ENCODE data around the gene OSTN.
"Not testable (repeated sequence)": the region's sequence is repeated elsewhere in the genome, so short reads cannot be mapped to it uniquely, and the experiment has no call there.

OSTN gene

GRCh38 chr3:191268737-191269136 lies 69.7 kb downstream of the OSTN start:
- Mint-ChIP-seq H3K9me3 (no peaks in the 10 kb centered on the region), H3K27ac (peak overlapping the region; percentile 31), H3K36me3 (ENCODE audit: low read depth) (no peaks in the 10 kb centered on the region), H3K27me3 (peaks cover 2% of the 10 kb centered on the region), H3K4me3 (no peak overlapping the region), H3K4me1 (peaks cover 3% of the 10 kb centered on the region)
- DNase-seq (no peak), ATAC-seq (no peak)

DNA sequence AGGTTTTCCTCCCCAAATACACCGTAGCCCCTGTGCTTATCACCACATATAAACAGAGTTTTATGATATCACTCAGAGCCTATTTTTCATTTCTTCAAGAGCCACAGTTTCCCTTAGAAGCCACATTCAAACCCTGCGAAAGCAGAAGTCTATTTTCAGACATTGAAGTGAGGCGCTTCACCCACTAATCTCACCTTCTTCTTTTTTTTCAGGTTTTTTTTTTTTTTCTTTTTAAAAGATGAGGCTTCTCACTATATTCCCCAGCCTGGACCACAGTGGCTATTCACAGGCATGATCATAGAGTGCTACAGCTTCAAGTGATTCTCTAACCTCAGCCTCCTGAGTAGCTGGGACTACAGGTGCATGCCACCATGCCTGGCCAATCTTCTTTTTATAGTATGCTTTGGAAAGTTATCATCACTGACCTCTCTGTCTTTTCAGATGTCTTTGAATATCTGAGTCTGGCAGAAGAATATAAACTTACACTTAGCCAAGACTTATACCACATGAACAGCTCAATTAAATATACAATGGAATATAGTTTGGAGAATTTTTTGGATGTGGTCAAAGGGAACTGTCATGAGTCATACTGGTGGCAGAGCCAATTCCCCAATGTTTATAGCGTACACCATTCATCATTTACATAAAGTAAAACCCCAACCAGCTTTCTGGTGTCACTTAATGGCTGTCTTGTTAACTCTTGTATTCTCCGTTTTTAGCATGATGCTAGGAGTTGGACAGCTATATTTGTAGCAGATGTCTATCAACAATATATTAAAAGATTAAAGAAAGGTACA lies 70.4 kb downstream of the OSTN start:
- Mint-ChIP-seq H3K4me3 (no peak overlapping the region), H3K4me1 (peaks cover 3% of the 10 kb centered on the region), H3K27ac (peak overlapping the region; percentile 31), H3K9me3 (no peaks in the 10 kb centered on the region), H3K36me3 (ENCODE audit: low read depth) (no peaks in the 10 kb centered on the region), H3K27me3 (peaks cover 2% of the 10 kb centered on the region)
- no peak for DNase-seq
- peak; percentile 15 for ATAC-seq

DNA sequence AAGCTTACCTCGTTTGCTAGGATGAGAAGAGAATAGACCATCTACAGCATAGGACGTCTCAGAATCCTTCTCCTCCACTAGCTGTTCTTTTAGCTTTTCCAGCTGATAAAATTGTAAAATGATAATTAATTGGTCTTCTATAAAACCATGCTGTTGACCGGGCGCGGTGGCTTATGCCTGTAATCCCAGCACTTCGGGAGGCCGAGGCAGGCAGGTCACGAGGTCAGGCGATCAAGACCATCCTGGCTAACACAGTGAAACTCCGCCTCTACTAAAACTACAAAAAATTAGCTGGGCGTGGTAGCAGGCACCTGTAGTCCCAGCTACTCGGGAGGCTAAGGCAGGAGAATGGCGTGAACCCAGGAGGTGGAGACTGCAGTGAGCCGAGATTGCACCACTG lies 76.2 kb downstream of the OSTN start:
- H3K4me3 Mint-ChIP-seq; DNase-seq; H3K4me1 Mint-ChIP-seq; H3K36me3 Mint-ChIP-seq (ENCODE audit: low read depth); H3K27me3 Mint-ChIP-seq; H3K9me3 Mint-ChIP-seq; ATAC-seq: not testable (repeated sequence)
- H3K27ac Mint-ChIP-seq: peak overlapping the region; percentile 32

DNA sequence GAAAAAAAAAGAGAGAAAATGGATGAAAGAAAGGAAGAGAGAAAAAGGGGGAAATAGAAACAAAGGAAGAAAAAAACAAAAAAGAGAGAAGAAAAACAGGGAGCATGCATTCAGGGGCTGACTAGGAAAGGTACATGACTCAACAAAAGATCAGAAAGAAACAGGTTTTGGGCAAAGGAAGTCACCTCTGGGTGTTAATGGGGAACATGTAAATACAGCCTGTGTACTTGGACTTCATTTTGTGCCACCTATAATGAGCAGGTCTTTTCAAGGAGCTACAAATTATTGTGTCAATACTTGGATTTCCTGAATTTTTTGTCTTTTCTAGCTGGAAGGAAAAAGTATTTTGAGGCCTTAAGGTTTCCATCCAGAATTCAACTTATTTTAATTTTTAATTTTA lies 76.7 kb downstream of the OSTN start:
- Mint-ChIP-seq H3K36me3 (ENCODE audit: low read depth) (no peaks in the 10 kb centered on the region), H3K9me3 (no peaks in the 10 kb centered on the region), H3K27ac (peak overlapping the region; percentile 32), H3K4me3 (no peak overlapping the region), H3K4me1 (no peaks in the 10 kb centered on the region), H3K27me3 (peaks cover 2% of the 10 kb centered on the region)
- ATAC-seq: no peak
- DNase-seq: no peak

GRCh38 chr3:191280111-191280510 lies 81.1 kb downstream of the OSTN start:
- ATAC-seq (no peak), DNase-seq (no peak)
- Mint-ChIP-seq H3K9me3 (peaks cover 1% of the 10 kb centered on the region), H3K27me3 (peaks cover 3% of the 10 kb centered on the region), H3K4me1 (no peaks in the 10 kb centered on the region), H3K4me3 (no peak overlapping the region), H3K36me3 (ENCODE audit: low read depth) (no peaks in the 10 kb centered on the region), H3K27ac (no peak overlapping the region)

- no peaks in the 10 kb centered on the region for H3K36me3 Mint-ChIP-seq (ENCODE audit: low read depth)
- no peak for DNase-seq
- no peak overlapping the region for H3K4me3 Mint-ChIP-seq
- no peak overlapping the region for H3K27ac Mint-ChIP-seq
- H3K9me3 Mint-ChIP-seq: peaks cover 4% of the 10 kb centered on the region
- H3K27me3 Mint-ChIP-seq: peaks cover 3% of the 10 kb centered on the region
- H3K4me1 Mint-ChIP-seq: no peaks in the 10 kb centered on the region
- no peak for ATAC-seq
These were observed 81.8 kb downstream of the OSTN start for GRCh38 chr3:191280882-191281281.

GRCh38 chr3:191282251-191283185 lies 83.5 kb downstream of the OSTN start:
- no peak for DNase-seq
- Mint-ChIP-seq H3K27ac (no peak overlapping the region), H3K36me3 (ENCODE audit: low read depth) (no peaks in the 10 kb centered on the region), H3K4me1 (no peaks in the 10 kb centered on the region), H3K9me3 (peaks cover 4% of the 10 kb centered on the region), H3K27me3 (peaks cover 3% of the 10 kb centered on the region), H3K4me3 (no peak overlapping the region)
- no peak for ATAC-seq

- no peaks in the 10 kb centered on the region for H3K4me1 Mint-ChIP-seq
- no peak for ATAC-seq
These were observed 84.4 kb downstream of the OSTN start for GRCh38 chr3:191283400-191283799.

DNA sequence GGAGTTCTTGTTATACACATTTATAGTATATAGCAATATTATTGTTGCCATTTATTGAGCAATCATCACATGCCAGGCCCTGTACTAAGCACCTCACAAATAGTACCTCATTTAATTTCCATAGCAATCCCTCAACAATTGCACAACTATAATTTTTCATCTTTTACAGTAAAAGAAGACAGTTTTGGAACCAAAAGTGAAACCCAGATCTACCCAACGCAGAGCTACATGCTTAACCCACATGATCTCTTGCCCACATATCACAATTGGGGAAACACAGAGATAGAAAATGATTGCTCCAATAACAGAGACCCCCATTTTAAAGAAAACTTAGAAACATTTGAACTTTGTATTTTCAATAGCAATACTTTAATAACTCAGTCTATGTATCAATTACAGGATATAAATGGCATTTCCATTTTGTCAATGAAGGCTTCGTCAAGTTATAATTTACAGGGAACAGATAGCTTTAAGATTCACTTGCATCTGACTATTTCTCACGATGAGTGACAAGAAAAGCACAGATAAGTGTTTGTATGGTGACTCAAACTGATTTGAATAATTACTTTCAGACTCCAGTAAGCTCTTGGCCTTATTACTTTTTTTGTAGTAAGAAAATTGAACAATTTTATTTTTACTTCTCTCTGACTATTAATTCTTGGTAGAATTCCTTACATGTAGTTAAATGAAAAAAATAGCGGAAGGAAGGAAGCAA lies 91.4 kb downstream of the OSTN start:
- Mint-ChIP-seq H3K4me3 (no peak overlapping the region), H3K9me3 (no peaks in the 10 kb centered on the region), H3K36me3 (ENCODE audit: low read depth) (no peaks in the 10 kb centered on the region), H3K27ac (peak overlapping the region; percentile 10), H3K27me3 (no peaks in the 10 kb centered on the region), H3K4me1 (peaks cover 10% of the 10 kb centered on the region)
- DNase-seq (no peak), ATAC-seq (no peak)

More at GRCh38 chr3:191283400-191283799, 84.4 kb downstream of the OSTN start:
- Mint-ChIP-seq H3K27ac (no peak overlapping the region), H3K36me3 (ENCODE audit: low read depth) (no peaks in the 10 kb centered on the region), H3K9me3 (peaks cover 4% of the 10 kb centered on the region), H3K4me3 (no peak overlapping the region), H3K27me3 (peaks cover 3% of the 10 kb centered on the region)
- no peak for DNase-seq

DNA sequence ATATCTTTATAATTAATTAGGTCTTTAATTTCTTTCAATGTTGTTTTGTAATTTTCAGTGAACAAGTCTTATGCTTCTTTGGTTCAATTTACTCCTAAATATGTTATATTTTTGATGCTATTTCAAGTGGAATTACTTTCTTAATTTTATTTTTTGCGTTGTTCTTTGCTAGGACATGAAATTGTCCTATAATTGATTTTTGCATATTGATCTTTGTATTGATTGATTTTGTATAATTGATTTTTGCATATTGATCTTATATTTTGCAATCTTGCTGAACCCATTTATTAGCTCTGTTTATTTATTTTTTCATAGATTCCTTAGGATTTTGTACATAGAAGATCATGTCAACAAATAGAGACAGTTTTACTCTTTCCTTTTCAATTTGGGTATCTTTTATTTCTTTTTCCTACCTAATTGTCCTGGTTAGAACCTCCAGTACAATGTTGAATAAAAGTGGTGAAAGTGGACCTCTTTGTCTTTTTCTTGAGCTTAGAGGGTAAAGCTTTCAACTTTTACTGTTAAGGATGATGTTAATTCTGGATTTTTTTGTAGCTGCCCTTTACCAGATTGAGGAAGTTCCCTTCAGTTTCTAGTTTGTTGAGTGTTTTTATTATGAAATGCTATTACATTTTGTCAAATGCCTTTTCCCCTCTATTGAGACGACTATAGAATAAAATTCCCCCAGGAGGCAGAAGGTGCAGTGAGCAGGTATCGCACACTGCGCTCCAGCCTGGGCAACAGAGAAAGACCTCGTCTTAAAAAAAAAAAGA lies 93.4 kb downstream of the OSTN start:
- Mint-ChIP-seq H3K36me3 (ENCODE audit: low read depth) (no peaks in the 10 kb centered on the region), H3K4me3 (no peak overlapping the region), H3K27ac (no peak overlapping the region), H3K4me1 (peaks cover 10% of the 10 kb centered on the region), H3K27me3 (no peaks in the 10 kb centered on the region), H3K9me3 (no peaks in the 10 kb centered on the region)
- no peak for ATAC-seq
- no peak for DNase-seq

DNA sequence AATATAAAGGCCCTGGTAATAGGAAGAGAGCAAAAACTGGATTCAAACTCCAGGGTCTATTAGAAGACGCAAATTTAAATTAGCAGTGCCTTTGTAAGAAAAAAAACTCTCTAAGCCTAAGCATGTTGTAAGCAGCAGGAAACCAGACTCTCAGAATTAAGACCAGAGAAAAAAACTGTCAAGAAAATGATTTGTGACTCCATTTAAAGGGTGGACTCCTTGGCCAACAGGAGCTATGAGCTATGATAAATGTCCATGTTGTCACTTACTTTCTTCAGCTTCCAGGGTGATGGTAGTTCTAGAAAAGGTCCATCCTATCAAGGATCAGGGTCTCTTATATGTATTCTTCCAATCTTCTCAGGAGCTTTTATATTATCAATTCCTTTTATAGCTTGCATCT lies 95.2 kb downstream of the OSTN start:
- no peaks in the 10 kb centered on the region for H3K36me3 Mint-ChIP-seq (ENCODE audit: low read depth)
- ATAC-seq (no peak), DNase-seq (no peak)
- H3K4me3 Mint-ChIP-seq: no peak overlapping the region
- H3K27me3 Mint-ChIP-seq: no peaks in the 10 kb centered on the region
- H3K27ac Mint-ChIP-seq: no peak overlapping the region
- peaks cover 20% of the 10 kb centered on the region for H3K4me1 Mint-ChIP-seq
- H3K9me3 Mint-ChIP-seq: no peaks in the 10 kb centered on the region

DNA sequence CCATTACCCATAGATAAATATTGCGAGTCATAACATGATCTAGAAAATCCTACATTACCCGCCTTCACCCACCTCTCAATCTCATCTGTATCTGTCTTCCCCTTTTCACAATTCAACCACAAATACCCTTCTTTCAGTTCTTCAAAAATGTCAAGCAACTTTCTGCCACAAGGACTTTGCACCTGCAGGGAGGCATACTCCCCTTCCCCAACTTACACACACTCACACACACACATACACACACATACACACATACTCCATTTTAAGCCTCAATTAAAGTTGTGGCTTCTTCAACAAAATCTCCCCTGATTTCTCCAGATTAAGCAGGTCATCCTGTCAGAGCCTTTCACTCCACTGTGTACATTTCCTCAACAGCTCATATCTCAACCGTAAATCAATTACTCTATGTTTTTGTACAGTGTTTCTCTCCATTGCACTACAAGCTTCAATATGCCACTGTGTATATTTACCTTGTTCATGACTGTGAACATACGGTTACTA lies 97.0 kb downstream of the OSTN start:
- H3K36me3 Mint-ChIP-seq (ENCODE audit: low read depth): no peaks in the 10 kb centered on the region
- no peak for DNase-seq
- no peaks in the 10 kb centered on the region for H3K9me3 Mint-ChIP-seq
- peak; percentile 24 for ATAC-seq
- H3K27me3 Mint-ChIP-seq: no peaks in the 10 kb centered on the region
- no peak overlapping the region for H3K4me3 Mint-ChIP-seq
- H3K27ac Mint-ChIP-seq: no peak overlapping the region
- peaks cover 24% of the 10 kb centered on the region for H3K4me1 Mint-ChIP-seq

- no peak for DNase-seq
- Mint-ChIP-seq H3K27me3 (no peaks in the 10 kb centered on the region), H3K27ac (no peak overlapping the region), H3K9me3 (no peaks in the 10 kb centered on the region), H3K36me3 (ENCODE audit: low read depth) (no peaks in the 10 kb centered on the region), H3K4me1 (peaks cover 19% of the 10 kb centered on the region), H3K4me3 (no peak overlapping the region)
- ATAC-seq: no peak
These were observed 99.8 kb downstream of the OSTN start for GRCh38 chr3:191298846-191299245.

- ATAC-seq (peak; percentile 38), DNase-seq (no peak)
- no peaks in the 10 kb centered on the region for H3K27me3 Mint-ChIP-seq
- H3K36me3 Mint-ChIP-seq (ENCODE audit: low read depth): no peaks in the 10 kb centered on the region
- H3K4me3 Mint-ChIP-seq: no peak overlapping the region
- peaks cover 19% of the 10 kb centered on the region for H3K4me1 Mint-ChIP-seq
- no peaks in the 10 kb centered on the region for H3K9me3 Mint-ChIP-seq
- peak overlapping the region; percentile 4 for H3K27ac Mint-ChIP-seq
These were observed 101.4 kb downstream of the OSTN start for GRCh38 chr3:191300422-191300821.
